Renal cortical epithelial cell (primary cell): ENCODE data around the gene DCLK2. TPM values are rescaled to one million over a fixed set of nuclear protein-coding genes. Genes with fewer than 3 reads are reported as not detected.

ENCODE experiments used
- DNase-seq: peaks from one replicate; pipeline ENCODE4 v3.0.0-alpha.2; 2011; ENCODE audit warnings: low read depth
- total RNA-seq: library from RNA; depleted of rRNA; stranded (reverse); fragments of >200 nt; gene quantifications from 2 replicates; pipeline ENCODE4 v1.2.3, GENCODE V29; 2014

DCLK2 gene
- total RNA-seq, 1 donor from 2014 or later, result 2.7 TPM

GRCh38 chr4:150264595-150265161, 186.4 kb downstream of the DCLK2 start:
- peak; percentile 37 for DNase-seq

- no peak for DNase-seq
Measured at GRCh38 chr4:150265806-150266205, 187.6 kb downstream of the DCLK2 start.

- peak; percentile 58 for DNase-seq
Measured at GRCh38 chr4:150268444-150268843, 190.2 kb downstream of the DCLK2 start.

GRCh38 chr4:150278206-150278605, 200.0 kb downstream of the DCLK2 start:
- no peak for DNase-seq

GRCh38 chr4:150280081-150280895, 202.0 kb downstream of the DCLK2 start:
- DNase-seq, result peak; percentile 98

GRCh38 chr4:150280975-150281374, 202.7 kb downstream of the DCLK2 start:
- no peak for DNase-seq

GRCh38 chr4:150283689-150284088, 205.4 kb downstream of the DCLK2 start:
- DNase-seq, result no peak

GRCh38 chr4:150286656-150287055, 208.4 kb downstream of the DCLK2 start:
- peak; percentile 41 for DNase-seq

- no peak for DNase-seq
Measured at GRCh38 chr4:150289198-150289597, 211.0 kb downstream of the DCLK2 start.

- no peak for DNase-seq
Measured at GRCh38 chr4:150289881-150290280, 211.6 kb downstream of the DCLK2 start.

- DNase-seq, result peak; percentile 60
Measured at GRCh38 chr4:150297861-150298474, 219.7 kb downstream of the DCLK2 start.

- no peak for DNase-seq
Measured at GRCh38 chr4:150299816-150300215, 221.6 kb downstream of the DCLK2 start.

GRCh38 chr4:150302553-150302952, 224.3 kb downstream of the DCLK2 start:
- DNase-seq, result peak; percentile 98

- DNase-seq, result peak; percentile 68
Measured at GRCh38 chr4:150305995-150306394, 227.8 kb downstream of the DCLK2 start.

- DNase-seq, result no peak
Measured at GRCh38 chr4:150306719-150307118, 228.5 kb downstream of the DCLK2 start.
